Measurements from ENCODE around the gene SARS1.

The SARS1 gene

GRCh38 chr1:109269212-109269980 is 55.7 kb downstream of the SARS1 start:
- Histone ChIP-seq H3K9me3 (ENCODE audit: control insufficient read depth in 1 of 2, low read length in 2 of 2) (no peaks in the 10 kb centered on the region), H3K27ac (ENCODE audit: low read depth, low read length) (no peak overlapping the region), H3K4me1 (ENCODE audit: control insufficient read depth in 1 of 2, insufficient read depth in 2 of 2, low read length in 2 of 2) (peaks cover 1 to 3% of the 10 kb centered on the region in 2 donors), H3K9ac (ENCODE audit: low read depth in 1 of 2, low read length in 2 of 2) (no peak overlapping the region), H3K27me3 (ENCODE audit: control insufficient read depth in 1 of 2, insufficient read depth in 2 of 2, low read length in 2 of 2) (no peaks in the 10 kb centered on the region), H3K4me3 (ENCODE audit: low read depth in 1 of 2, low read length in 2 of 2) (no peak overlapping the region), H3K36me3 (ENCODE audit: control insufficient read depth in 1 of 2, insufficient read depth in 2 of 2, low read length in 2 of 2) (no peaks in the 10 kb centered on the region)

DNA sequence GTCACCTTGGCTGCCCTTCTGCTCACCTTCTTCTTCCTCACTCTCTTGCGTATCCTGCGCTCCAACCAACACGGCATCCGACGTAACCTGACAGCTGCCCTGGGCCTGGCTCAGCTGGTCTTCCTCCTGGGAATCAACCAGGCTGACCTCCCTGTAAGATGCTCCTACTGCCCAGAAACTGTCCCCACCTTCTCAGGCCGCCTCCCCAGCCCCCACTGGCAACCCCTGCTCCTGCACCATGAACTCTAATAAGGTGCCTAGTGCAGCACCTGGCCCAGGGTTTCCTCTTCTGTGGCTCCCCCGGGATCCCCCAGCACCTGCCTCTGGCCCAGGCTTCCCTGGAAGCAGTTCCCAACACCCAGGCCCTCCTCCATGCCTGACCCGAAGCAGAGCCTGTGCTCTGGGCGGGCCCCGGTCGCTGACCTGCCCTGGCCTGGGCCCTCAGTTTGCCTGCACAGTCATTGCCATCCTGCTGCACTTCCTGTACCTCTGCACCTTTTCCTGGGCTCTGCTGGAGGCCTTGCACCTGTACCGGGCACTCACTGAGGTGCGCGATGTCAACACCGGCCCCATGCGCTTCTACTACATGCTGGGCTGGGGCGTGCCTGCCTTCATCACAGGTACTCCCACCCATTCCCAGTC is 56.4 kb downstream of the SARS1 start:
- Histone ChIP-seq H3K27ac (ENCODE audit: low read depth, low read length) (no peak overlapping the region), H3K4me3 (ENCODE audit: low read depth in 1 of 2, low read length in 2 of 2) (no peak overlapping the region)

GRCh38 chr1:109270623-109271317 is 57.1 kb downstream of the SARS1 start:
- H3K27me3 ChIP-seq (ENCODE audit: control insufficient read depth in 1 of 2, insufficient read depth in 2 of 2, low read length in 2 of 2): no peaks in the 10 kb centered on the region
- no peaks in the 10 kb centered on the region for H3K36me3 ChIP-seq (ENCODE audit: control insufficient read depth in 1 of 2, insufficient read depth in 2 of 2, low read length in 2 of 2)
- peaks cover 6 to 13% of the 10 kb centered on the region in 2 donors for H3K4me1 ChIP-seq (ENCODE audit: control insufficient read depth in 1 of 2, insufficient read depth in 2 of 2, low read length in 2 of 2)
- no peak overlapping the region for H3K4me3 ChIP-seq (ENCODE audit: low read depth in 1 of 2, low read length in 2 of 2)
- H3K9me3 ChIP-seq (ENCODE audit: control insufficient read depth in 1 of 2, low read length in 2 of 2): no peaks in the 10 kb centered on the region
- H3K9ac ChIP-seq (ENCODE audit: low read depth in 1 of 2, low read length in 2 of 2): no peak overlapping the region
- H3K27ac ChIP-seq (ENCODE audit: low read depth, low read length): no peak overlapping the region

More for the DNA sequence above, 56.4 kb downstream of the SARS1 start:
- H3K9ac ChIP-seq (ENCODE audit: low read depth in 1 of 2, low read length in 2 of 2): no peak overlapping the region
- H3K36me3 ChIP-seq (ENCODE audit: control insufficient read depth in 1 of 2, insufficient read depth in 2 of 2, low read length in 2 of 2): no peaks in the 10 kb centered on the region
- H3K27me3 ChIP-seq (ENCODE audit: control insufficient read depth in 1 of 2, insufficient read depth in 2 of 2, low read length in 2 of 2): no peaks in the 10 kb centered on the region
- no peaks in the 10 kb centered on the region for H3K9me3 ChIP-seq (ENCODE audit: control insufficient read depth in 1 of 2, low read length in 2 of 2)
- H3K4me1 ChIP-seq (ENCODE audit: control insufficient read depth in 1 of 2, insufficient read depth in 2 of 2, low read length in 2 of 2): peaks cover 6 to 10% of the 10 kb centered on the region in 2 donors

DNA sequence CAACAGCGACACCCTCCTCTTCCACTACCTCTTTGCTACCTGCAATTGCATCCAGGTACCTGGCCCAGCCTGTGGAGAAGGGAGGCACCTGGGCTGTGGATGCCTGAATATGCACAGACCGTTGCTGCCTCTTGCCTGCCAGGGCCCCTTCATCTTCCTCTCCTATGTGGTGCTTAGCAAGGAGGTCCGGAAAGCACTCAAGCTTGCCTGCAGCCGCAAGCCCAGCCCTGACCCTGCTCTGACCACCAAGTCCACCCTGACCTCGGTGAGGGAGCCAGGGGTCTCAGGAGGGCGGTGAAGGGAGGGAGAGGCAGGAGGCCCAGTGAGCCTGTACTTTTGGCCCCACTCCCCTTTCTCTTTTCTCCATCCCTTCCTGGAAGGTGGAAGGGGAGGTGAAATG is 57.7 kb downstream of the SARS1 start:
- no peaks in the 10 kb centered on the region for H3K9me3 ChIP-seq (ENCODE audit: control insufficient read depth in 1 of 2, low read length in 2 of 2)
- no peak overlapping the region for H3K9ac ChIP-seq (ENCODE audit: low read depth in 1 of 2, low read length in 2 of 2)
- no peak overlapping the region for H3K4me3 ChIP-seq (ENCODE audit: low read depth in 1 of 2, low read length in 2 of 2)
- peaks cover 6 to 13% of the 10 kb centered on the region in 2 donors for H3K4me1 ChIP-seq (ENCODE audit: control insufficient read depth in 1 of 2, insufficient read depth in 2 of 2, low read length in 2 of 2)
- no peak overlapping the region for H3K27ac ChIP-seq (ENCODE audit: low read depth, low read length)
- no peaks in the 10 kb centered on the region for H3K27me3 ChIP-seq (ENCODE audit: control insufficient read depth in 1 of 2, insufficient read depth in 2 of 2, low read length in 2 of 2)
- H3K36me3 ChIP-seq (ENCODE audit: control insufficient read depth in 1 of 2, insufficient read depth in 2 of 2, low read length in 2 of 2): no peaks in the 10 kb centered on the region

DNA sequence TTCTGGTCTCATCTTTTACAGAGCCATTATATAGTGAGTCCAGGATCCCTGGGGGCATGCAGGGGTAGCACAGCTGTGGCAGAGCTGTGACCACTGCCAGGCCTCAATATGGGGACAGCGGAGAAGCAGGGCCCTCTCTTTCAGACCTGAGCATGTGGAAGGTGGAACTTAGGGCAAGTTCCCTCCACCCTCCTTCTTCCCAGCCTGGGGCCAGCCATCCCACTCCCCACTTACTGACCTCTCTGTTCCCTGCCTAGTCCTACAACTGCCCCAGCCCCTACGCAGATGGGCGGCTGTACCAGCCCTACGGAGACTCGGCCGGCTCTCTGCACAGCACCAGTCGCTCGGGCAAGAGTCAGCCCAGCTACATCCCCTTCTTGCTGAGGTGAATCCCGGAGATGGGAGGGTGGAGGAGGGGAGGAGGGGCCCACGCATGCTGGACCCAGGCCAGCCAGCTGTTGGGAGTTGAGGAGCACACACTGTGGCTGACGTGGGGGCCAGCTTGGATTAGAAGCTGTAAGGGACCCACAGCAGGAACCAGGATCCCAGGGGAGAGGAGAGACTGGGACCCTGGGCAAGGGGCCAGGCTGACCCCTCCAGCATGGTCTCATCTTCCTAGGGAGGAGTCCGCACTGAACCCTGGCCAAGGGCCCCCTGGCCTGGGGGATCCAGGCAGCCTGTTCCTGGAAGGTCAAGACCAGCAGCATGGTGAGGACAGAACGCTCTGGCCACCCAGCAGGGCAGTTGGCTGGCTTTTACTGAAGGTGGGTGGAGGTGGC is 58.5 kb downstream of the SARS1 start:
- H3K36me3 ChIP-seq (ENCODE audit: control insufficient read depth in 1 of 2, insufficient read depth in 2 of 2, low read length in 2 of 2): no peaks in the 10 kb centered on the region

GRCh38 chr1:109272831-109273547 is 59.3 kb downstream of the SARS1 start:
- H3K27me3 ChIP-seq (ENCODE audit: control insufficient read depth in 1 of 2, insufficient read depth in 2 of 2, low read length in 2 of 2): no peaks in the 10 kb centered on the region
- no peaks in the 10 kb centered on the region for H3K36me3 ChIP-seq (ENCODE audit: control insufficient read depth in 1 of 2, insufficient read depth in 2 of 2, low read length in 2 of 2)
- H3K4me1 ChIP-seq (ENCODE audit: control insufficient read depth in 1 of 2, insufficient read depth in 2 of 2, low read length in 2 of 2): peaks cover 20 to 25% of the 10 kb centered on the region in 2 donors
- H3K27ac ChIP-seq (ENCODE audit: low read depth, low read length): no peak overlapping the region
- no peak overlapping the region for H3K4me3 ChIP-seq (ENCODE audit: low read depth in 1 of 2, low read length in 2 of 2)
- H3K9me3 ChIP-seq (ENCODE audit: control insufficient read depth in 1 of 2, low read length in 2 of 2): no peaks in the 10 kb centered on the region
- no peak overlapping the region for H3K9ac ChIP-seq (ENCODE audit: low read depth in 1 of 2, low read length in 2 of 2)

More for the DNA sequence above, 58.5 kb downstream of the SARS1 start:
- peaks cover 12 to 17% of the 10 kb centered on the region in 2 donors for H3K4me1 ChIP-seq (ENCODE audit: control insufficient read depth in 1 of 2, insufficient read depth in 2 of 2, low read length in 2 of 2)
- H3K9ac ChIP-seq (ENCODE audit: low read depth in 1 of 2, low read length in 2 of 2): no peak overlapping the region
- no peak overlapping the region for H3K4me3 ChIP-seq (ENCODE audit: low read depth in 1 of 2, low read length in 2 of 2)
- H3K9me3 ChIP-seq (ENCODE audit: control insufficient read depth in 1 of 2, low read length in 2 of 2): no peaks in the 10 kb centered on the region
- H3K27me3 ChIP-seq (ENCODE audit: control insufficient read depth in 1 of 2, insufficient read depth in 2 of 2, low read length in 2 of 2): no peaks in the 10 kb centered on the region
- no peak overlapping the region for H3K27ac ChIP-seq (ENCODE audit: low read depth, low read length)

DNA sequence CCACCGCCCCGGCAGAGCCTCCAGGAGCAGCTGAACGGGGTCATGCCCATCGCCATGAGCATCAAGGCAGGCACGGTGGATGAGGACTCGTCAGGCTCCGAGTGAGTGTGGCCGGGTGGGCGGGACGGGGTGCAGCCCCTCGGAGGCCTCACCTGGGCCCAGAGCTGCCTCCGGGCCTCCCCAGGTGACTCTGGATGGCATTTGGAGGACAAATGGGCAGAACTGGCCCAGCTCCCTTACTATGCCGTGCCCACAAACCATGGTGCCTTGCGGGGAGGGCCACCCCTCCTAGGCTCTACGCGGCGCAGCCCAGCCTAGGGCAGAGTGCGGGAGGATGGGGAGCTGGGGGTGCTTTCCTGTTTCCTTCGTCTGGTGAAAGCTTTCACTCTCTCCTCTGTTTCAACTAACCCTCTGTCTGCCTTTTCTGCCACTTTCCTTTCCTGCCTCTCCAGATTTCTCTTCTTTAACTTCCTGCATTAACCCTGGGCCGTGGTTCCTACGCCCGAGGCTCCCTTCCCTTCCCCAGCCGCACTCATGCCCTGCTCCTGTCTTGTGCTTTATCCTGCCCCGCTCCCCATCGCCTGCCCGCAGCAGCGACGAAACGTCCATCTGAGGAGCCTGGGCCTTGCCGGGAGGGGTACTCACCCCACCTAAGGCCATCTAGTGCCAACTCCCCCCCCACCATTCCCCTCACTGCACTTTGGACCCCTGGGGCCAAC is 60.0 kb downstream of the SARS1 start:
- Histone ChIP-seq H3K4me1 (ENCODE audit: control insufficient read depth in 1 of 2, insufficient read depth in 2 of 2, low read length in 2 of 2) (peaks cover 20 to 29% of the 10 kb centered on the region in 2 donors), H3K9ac (ENCODE audit: low read depth in 1 of 2, low read length in 2 of 2) (no peak overlapping the region), H3K36me3 (ENCODE audit: control insufficient read depth in 1 of 2, insufficient read depth in 2 of 2, low read length in 2 of 2) (no peaks in the 10 kb centered on the region), H3K9me3 (ENCODE audit: control insufficient read depth in 1 of 2, low read length in 2 of 2) (no peaks in the 10 kb centered on the region), H3K27ac (ENCODE audit: low read depth, low read length) (no peak overlapping the region), H3K4me3 (ENCODE audit: low read depth in 1 of 2, low read length in 2 of 2) (no peak overlapping the region), H3K27me3 (ENCODE audit: control insufficient read depth in 1 of 2, insufficient read depth in 2 of 2, low read length in 2 of 2) (no peaks in the 10 kb centered on the region)

DNA sequence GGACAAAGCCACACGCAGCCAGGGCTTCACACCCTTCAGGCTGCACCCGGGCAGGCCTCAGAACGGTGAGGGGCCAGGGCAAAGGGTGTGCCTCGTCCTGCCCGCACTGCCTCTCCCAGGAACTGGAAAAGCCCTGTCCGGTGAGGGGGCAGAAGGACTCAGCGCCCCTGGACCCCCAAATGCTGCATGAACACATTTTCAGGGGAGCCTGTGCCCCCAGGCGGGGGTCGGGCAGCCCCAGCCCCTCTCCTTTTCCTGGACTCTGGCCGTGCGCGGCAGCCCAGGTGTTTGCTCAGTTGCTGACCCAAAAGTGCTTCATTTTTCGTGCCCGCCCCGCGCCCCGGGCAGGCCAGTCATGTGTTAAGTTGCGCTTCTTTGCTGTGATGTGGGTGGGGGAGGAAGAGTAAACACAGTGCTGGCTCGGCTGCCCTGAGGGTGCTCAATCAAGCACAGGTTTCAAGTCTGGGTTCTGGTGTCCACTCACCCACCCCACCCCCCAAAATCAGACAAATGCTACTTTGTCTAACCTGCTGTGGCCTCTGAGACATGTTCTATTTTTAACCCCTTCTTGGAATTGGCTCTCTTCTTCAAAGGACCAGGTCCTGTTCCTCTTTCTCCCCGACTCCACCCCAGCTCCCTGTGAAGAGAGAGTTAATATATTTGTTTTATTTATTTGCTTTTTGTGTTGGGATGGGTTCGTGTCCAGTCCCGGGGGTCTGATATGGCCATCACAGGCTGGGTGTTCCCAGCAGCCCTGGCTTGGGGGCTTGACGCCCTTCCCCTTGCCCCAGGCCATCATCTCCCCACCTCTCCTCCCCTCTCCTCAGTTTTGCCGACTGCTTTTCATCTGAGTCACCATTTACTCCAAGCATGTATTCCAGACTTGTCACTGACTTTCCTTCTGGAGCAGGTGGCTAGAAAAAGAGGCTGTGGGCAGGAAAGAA is 61.1 kb downstream of the SARS1 start:
- Histone ChIP-seq H3K4me1 (ENCODE audit: control insufficient read depth in 1 of 2, insufficient read depth in 2 of 2, low read length in 2 of 2) (peaks cover 20 to 29% of the 10 kb centered on the region in 2 donors), H3K9ac (ENCODE audit: low read depth in 1 of 2, low read length in 2 of 2) (no peak overlapping the region), H3K27me3 (ENCODE audit: control insufficient read depth in 1 of 2, insufficient read depth in 2 of 2, low read length in 2 of 2) (no peaks in the 10 kb centered on the region), H3K36me3 (ENCODE audit: control insufficient read depth in 1 of 2, insufficient read depth in 2 of 2, low read length in 2 of 2) (peaks cover 0 to 3% of the 10 kb centered on the region in 2 donors), H3K9me3 (ENCODE audit: control insufficient read depth in 1 of 2, low read length in 2 of 2) (no peaks in the 10 kb centered on the region), H3K27ac (ENCODE audit: low read depth, low read length) (no peak overlapping the region), H3K4me3 (ENCODE audit: low read depth in 1 of 2, low read length in 2 of 2) (no peak overlapping the region)
